Endothelial cell (in vitro differentiated cells): Measurements from ENCODE around the gene TMSB4X. TPM values are rescaled to one million over a fixed set of nuclear protein-coding genes. Genes with fewer than 3 reads are reported as not detected.

ENCODE experiments used
- DNase-seq: peaks from one replicate; pipeline ENCODE4 v3.0.0; 2021; ENCODE audit warnings: low spot score
- H3K27ac Mint-ChIP-seq: one replicate; pipeline ENCODE4 v1.8.0; 2021; ENCODE audit warnings: mixed read lengths, inconsistent platforms; ENCODE audit not compliant: unreplicated experiment
- H3K27me3 Mint-ChIP-seq: one replicate; pipeline ENCODE4 v1.8.0; 2021; ENCODE audit warnings: mild to moderate bottlenecking, moderate library complexity, mixed read lengths, inconsistent platforms; ENCODE audit not compliant: unreplicated experiment
- H3K36me3 Mint-ChIP-seq: one replicate; pipeline ENCODE4 v1.8.0; 2021; ENCODE audit warnings: mild to moderate bottlenecking, low read depth, mixed read lengths, inconsistent platforms; ENCODE audit not compliant: unreplicated experiment
- H3K4me1 Mint-ChIP-seq: one replicate; pipeline ENCODE4 v1.8.0; 2021; ENCODE audit warnings: mild to moderate bottlenecking, mixed read lengths, inconsistent platforms; ENCODE audit not compliant: unreplicated experiment
- H3K4me3 Mint-ChIP-seq: one replicate; pipeline ENCODE4 v1.8.0; 2021; ENCODE audit warnings: mild to moderate bottlenecking, mixed read lengths, inconsistent platforms; ENCODE audit not compliant: unreplicated experiment
- H3K9me3 Mint-ChIP-seq: one replicate; pipeline ENCODE4 v1.8.0; 2021; ENCODE audit warnings: mixed read lengths, inconsistent platforms; ENCODE audit not compliant: unreplicated experiment
- CTCF ChIP-seq: fragments of 200-600 bp; sonication (generic); IDR thresholded peaks from one replicate; pipeline ENCODE4 v1.5.0; 2021; ENCODE audit warnings: antibody characterized with exemption; ENCODE audit not compliant: unreplicated experiment
- total RNA-seq: library from RNA; stranded (reverse); fragmentation: NEBNext Ultra II Directional; extraction: Animal tissue kit (Norgen Biotek cat#: 25700); gene quantifications from one replicate; pipeline ENCODE4 v1.2.1, GENCODE V29; 2021; ENCODE audit not compliant: unreplicated experiment

Gene TMSB4X
- total RNA-seq, 1 donor from 2014 or later: 3,201 TPM

GRCh38 chrX:12954981-12955380 is 19.9 kb upstream of the TMSB4X start:
- no peak for DNase-seq
- no peak overlapping the region for H3K27ac Mint-ChIP-seq
- peaks cover 4% of the 10 kb centered on the region for H3K27me3 Mint-ChIP-seq
- H3K9me3 Mint-ChIP-seq: no peaks in the 10 kb centered on the region
- H3K4me1 Mint-ChIP-seq: peaks cover 33% of the 10 kb centered on the region
- TF ChIP-seq CTCF: no peak
- H3K4me3 Mint-ChIP-seq: no peak overlapping the region
- no peaks in the 10 kb centered on the region for H3K36me3 Mint-ChIP-seq

- Mint-ChIP-seq H3K27ac (peak overlapping the region; percentile 81), H3K36me3 (no peaks in the 10 kb centered on the region), H3K27me3 (no peaks in the 10 kb centered on the region), H3K4me1 (peaks cover 24% of the 10 kb centered on the region), H3K9me3 (no peaks in the 10 kb centered on the region), H3K4me3 (no peak overlapping the region)
- no peak for DNase-seq
- no peak for TF ChIP-seq CTCF
These were observed 18.8 kb upstream of the TMSB4X start for GRCh38 chrX:12955882-12956703.

- DNase-seq: no peak
- Mint-ChIP-seq H3K27me3 (no peaks in the 10 kb centered on the region), H3K36me3 (no peaks in the 10 kb centered on the region), H3K9me3 (no peaks in the 10 kb centered on the region), H3K4me3 (peak overlapping the region; percentile 42), H3K4me1 (peaks cover 16% of the 10 kb centered on the region), H3K27ac (peak overlapping the region; percentile 89)
- no peak for TF ChIP-seq CTCF
These were observed 18.0 kb upstream of the TMSB4X start for GRCh38 chrX:12956704-12957534.

- DNase-seq: no peak
- TF ChIP-seq CTCF: no peak
- Mint-ChIP-seq H3K4me1 (peaks cover 16% of the 10 kb centered on the region), H3K36me3 (no peaks in the 10 kb centered on the region), H3K4me3 (no peak overlapping the region), H3K9me3 (no peaks in the 10 kb centered on the region), H3K27me3 (no peaks in the 10 kb centered on the region), H3K27ac (peak overlapping the region; percentile 42)
These were observed 16.9 kb upstream of the TMSB4X start for GRCh38 chrX:12958059-12958458.

- no peak for DNase-seq
- no peaks in the 10 kb centered on the region for H3K27me3 Mint-ChIP-seq
- H3K4me1 Mint-ChIP-seq: peaks cover 16% of the 10 kb centered on the region
- no peaks in the 10 kb centered on the region for H3K36me3 Mint-ChIP-seq
- H3K4me3 Mint-ChIP-seq: no peak overlapping the region
- H3K9me3 Mint-ChIP-seq: no peaks in the 10 kb centered on the region
- no peak for TF ChIP-seq CTCF
- H3K27ac Mint-ChIP-seq: no peak overlapping the region
These were observed 16.4 kb upstream of the TMSB4X start for GRCh38 chrX:12958461-12958860.
